ENCODE measurements around the gene BNC2.

BNC2 gene

GRCh38 chr9:16401701-16402100 is 468.8 kb downstream of the BNC2 start:
- H3K4me1 Mint-ChIP-seq (ENCODE audit: low read depth), result no peaks in the 10 kb centered on the region
- H3K9me3 Mint-ChIP-seq, result no peaks in the 10 kb centered on the region
- H3K27me3 Mint-ChIP-seq (ENCODE audit: low read depth), result no peaks in the 10 kb centered on the region
- H3K27ac Mint-ChIP-seq, result no peak overlapping the region
- no peak overlapping the region for H3K4me3 Mint-ChIP-seq
- no peaks in the 10 kb centered on the region for H3K36me3 Mint-ChIP-seq (ENCODE audit: low read depth)

GRCh38 chr9:16398691-16399090 is 471.8 kb downstream of the BNC2 start:
- H3K36me3 Mint-ChIP-seq (ENCODE audit: low read depth), result no peaks in the 10 kb centered on the region
- peaks cover 4% of the 10 kb centered on the region for H3K9me3 Mint-ChIP-seq
- H3K27me3 Mint-ChIP-seq (ENCODE audit: low read depth), result no peaks in the 10 kb centered on the region
- no peak overlapping the region for H3K27ac Mint-ChIP-seq
- no peak overlapping the region for H3K4me3 Mint-ChIP-seq
- H3K4me1 Mint-ChIP-seq (ENCODE audit: low read depth), result no peaks in the 10 kb centered on the region

GRCh38 chr9:16396389-16396788 is 474.1 kb downstream of the BNC2 start:
- no peaks in the 10 kb centered on the region for H3K4me1 Mint-ChIP-seq (ENCODE audit: low read depth)
- H3K4me3 Mint-ChIP-seq, result no peak overlapping the region
- H3K27me3 Mint-ChIP-seq (ENCODE audit: low read depth), result no peaks in the 10 kb centered on the region
- peaks cover 4% of the 10 kb centered on the region for H3K9me3 Mint-ChIP-seq
- no peak overlapping the region for H3K27ac Mint-ChIP-seq
- no peaks in the 10 kb centered on the region for H3K36me3 Mint-ChIP-seq (ENCODE audit: low read depth)

GRCh38 chr9:16391369-16391768 is 479.1 kb downstream of the BNC2 start:
- H3K27ac Mint-ChIP-seq, result no peak overlapping the region
- no peaks in the 10 kb centered on the region for H3K27me3 Mint-ChIP-seq (ENCODE audit: low read depth)
- H3K4me3 Mint-ChIP-seq, result no peak overlapping the region
- peaks cover 4% of the 10 kb centered on the region for H3K9me3 Mint-ChIP-seq
- no peaks in the 10 kb centered on the region for H3K36me3 Mint-ChIP-seq (ENCODE audit: low read depth)
- no peaks in the 10 kb centered on the region for H3K4me1 Mint-ChIP-seq (ENCODE audit: low read depth)

GRCh38 chr9:16387382-16387781 is 483.1 kb downstream of the BNC2 start:
- H3K9me3 Mint-ChIP-seq, result no peaks in the 10 kb centered on the region
- H3K4me3 Mint-ChIP-seq, result no peak overlapping the region
- no peak overlapping the region for H3K27ac Mint-ChIP-seq

GRCh38 chr9:16386827-16387077 is 483.7 kb downstream of the BNC2 start:
- Mint-ChIP-seq H3K27me3 (ENCODE audit: low read depth) (no peaks in the 10 kb centered on the region), H3K4me1 (ENCODE audit: low read depth) (no peaks in the 10 kb centered on the region), H3K36me3 (ENCODE audit: low read depth) (no peaks in the 10 kb centered on the region), H3K27ac (no peak overlapping the region), H3K4me3 (no peak overlapping the region), H3K9me3 (no peaks in the 10 kb centered on the region)

More at GRCh38 chr9:16387382-16387781, 483.1 kb downstream of the BNC2 start:
- no peaks in the 10 kb centered on the region for H3K4me1 Mint-ChIP-seq (ENCODE audit: low read depth)
- no peaks in the 10 kb centered on the region for H3K27me3 Mint-ChIP-seq (ENCODE audit: low read depth)
- no peaks in the 10 kb centered on the region for H3K36me3 Mint-ChIP-seq (ENCODE audit: low read depth)

GRCh38 chr9:16386007-16386826 is 484.3 kb downstream of the BNC2 start:
- H3K27me3 Mint-ChIP-seq (ENCODE audit: low read depth), result no peaks in the 10 kb centered on the region
- no peaks in the 10 kb centered on the region for H3K36me3 Mint-ChIP-seq (ENCODE audit: low read depth)
- H3K9me3 Mint-ChIP-seq, result no peaks in the 10 kb centered on the region
- H3K4me1 Mint-ChIP-seq (ENCODE audit: low read depth), result no peaks in the 10 kb centered on the region
- no peak overlapping the region for H3K4me3 Mint-ChIP-seq
- no peak overlapping the region for H3K27ac Mint-ChIP-seq

GRCh38 chr9:16385590-16385989 is 484.9 kb downstream of the BNC2 start:
- Mint-ChIP-seq H3K27me3 (ENCODE audit: low read depth) (no peaks in the 10 kb centered on the region), H3K36me3 (ENCODE audit: low read depth) (no peaks in the 10 kb centered on the region)

GRCh38 chr9:16384993-16385392 is 485.5 kb downstream of the BNC2 start:
- H3K4me3 Mint-ChIP-seq, result no peak overlapping the region
- H3K4me1 Mint-ChIP-seq (ENCODE audit: low read depth), result no peaks in the 10 kb centered on the region
- H3K27me3 Mint-ChIP-seq (ENCODE audit: low read depth), result no peaks in the 10 kb centered on the region
- no peaks in the 10 kb centered on the region for H3K9me3 Mint-ChIP-seq
- no peaks in the 10 kb centered on the region for H3K36me3 Mint-ChIP-seq (ENCODE audit: low read depth)
- H3K27ac Mint-ChIP-seq, result no peak overlapping the region

More at GRCh38 chr9:16385590-16385989, 484.9 kb downstream of the BNC2 start:
- no peak overlapping the region for H3K4me3 Mint-ChIP-seq
- no peaks in the 10 kb centered on the region for H3K9me3 Mint-ChIP-seq
- H3K4me1 Mint-ChIP-seq (ENCODE audit: low read depth), result no peaks in the 10 kb centered on the region
- H3K27ac Mint-ChIP-seq, result no peak overlapping the region

GRCh38 chr9:16377311-16377710 is 493.2 kb downstream of the BNC2 start:
- peaks cover 4% of the 10 kb centered on the region for H3K9me3 Mint-ChIP-seq
- H3K4me1 Mint-ChIP-seq (ENCODE audit: low read depth), result no peaks in the 10 kb centered on the region
- H3K27ac Mint-ChIP-seq, result no peak overlapping the region
- H3K27me3 Mint-ChIP-seq (ENCODE audit: low read depth), result no peaks in the 10 kb centered on the region
- no peaks in the 10 kb centered on the region for H3K36me3 Mint-ChIP-seq (ENCODE audit: low read depth)
- no peak overlapping the region for H3K4me3 Mint-ChIP-seq

- no peak overlapping the region for H3K27ac Mint-ChIP-seq
- H3K27me3 Mint-ChIP-seq (ENCODE audit: low read depth), result no peaks in the 10 kb centered on the region
- peaks cover 4% of the 10 kb centered on the region for H3K9me3 Mint-ChIP-seq
- H3K4me1 Mint-ChIP-seq (ENCODE audit: low read depth), result no peaks in the 10 kb centered on the region
- H3K4me3 Mint-ChIP-seq, result no peak overlapping the region
- no peaks in the 10 kb centered on the region for H3K36me3 Mint-ChIP-seq (ENCODE audit: low read depth)
Observed at GRCh38 chr9:16371306-16371705, 499.2 kb downstream of the BNC2 start.

GRCh38 chr9:16370647-16371046 is 499.8 kb downstream of the BNC2 start:
- Mint-ChIP-seq H3K9me3 (peaks cover 4% of the 10 kb centered on the region), H3K4me1 (ENCODE audit: low read depth) (no peaks in the 10 kb centered on the region), H3K27me3 (ENCODE audit: low read depth) (no peaks in the 10 kb centered on the region), H3K4me3 (no peak overlapping the region), H3K36me3 (ENCODE audit: low read depth) (no peaks in the 10 kb centered on the region), H3K27ac (no peak overlapping the region)

GRCh38 chr9:16369427-16369826 is 501.0 kb downstream of the BNC2 start:
- no peaks in the 10 kb centered on the region for H3K36me3 Mint-ChIP-seq (ENCODE audit: low read depth)
- no peaks in the 10 kb centered on the region for H3K4me1 Mint-ChIP-seq (ENCODE audit: low read depth)
- H3K27ac Mint-ChIP-seq, result no peak overlapping the region
- no peak overlapping the region for H3K4me3 Mint-ChIP-seq
- no peaks in the 10 kb centered on the region for H3K27me3 Mint-ChIP-seq (ENCODE audit: low read depth)
- peaks cover 8% of the 10 kb centered on the region for H3K9me3 Mint-ChIP-seq

- H3K4me1 Mint-ChIP-seq (ENCODE audit: low read depth), result no peaks in the 10 kb centered on the region
- H3K27me3 Mint-ChIP-seq (ENCODE audit: low read depth), result no peaks in the 10 kb centered on the region
- H3K9me3 Mint-ChIP-seq, result peaks cover 8% of the 10 kb centered on the region
- H3K36me3 Mint-ChIP-seq (ENCODE audit: low read depth), result no peaks in the 10 kb centered on the region
- H3K27ac Mint-ChIP-seq, result no peak overlapping the region
- no peak overlapping the region for H3K4me3 Mint-ChIP-seq
Observed at GRCh38 chr9:16368237-16369087, 502.0 kb downstream of the BNC2 start.

- Mint-ChIP-seq H3K27me3 (ENCODE audit: low read depth) (no peaks in the 10 kb centered on the region), H3K9me3 (peaks cover 8% of the 10 kb centered on the region), H3K4me1 (ENCODE audit: low read depth) (no peaks in the 10 kb centered on the region), H3K36me3 (ENCODE audit: low read depth) (no peaks in the 10 kb centered on the region), H3K4me3 (no peak overlapping the region), H3K27ac (no peak overlapping the region)
Observed at GRCh38 chr9:16367605-16368231, 502.8 kb downstream of the BNC2 start.
